Nephron (organoid): ENCODE data around the gene CLEC16A.
A peak's percentile ranks its signal among the peaks of the same experiment; 100 is the strongest.

Experiments
- H3K27ac Mint-ChIP-seq, 3 experiments: 2 replicates each; pipeline ENCODE4 v1.8.0; 2020; ENCODE audit warnings: mixed read lengths in 3 of 3, mild to moderate bottlenecking in 2 of 3, moderate library complexity in 1 of 3
- H3K27me3 Mint-ChIP-seq: 2 replicates; pipeline ENCODE4 v1.8.0; 2021; ENCODE audit warnings: low read depth, mild to moderate bottlenecking, moderate library complexity, mixed read lengths
- H3K36me3 Mint-ChIP-seq: 2 replicates; pipeline ENCODE4 v1.8.0; 2020; ENCODE audit warnings: low read depth, mixed read lengths
- H3K4me1 Mint-ChIP-seq: 2 replicates; pipeline ENCODE4 v1.8.0; 2020; ENCODE audit warnings: mixed read lengths
- H3K4me3 Mint-ChIP-seq, 3 experiments: 2 replicates each; pipeline ENCODE4 v1.8.0; 2020; ENCODE audit warnings: mild to moderate bottlenecking in 3 of 3, mixed read lengths in 3 of 3, moderate library complexity in 2 of 3
- H3K9me3 Mint-ChIP-seq: 2 replicates; pipeline ENCODE4 v1.8.0; 2020; ENCODE audit warnings: mixed read lengths
- CTCF ChIP-seq, 3 experiments: fragments of 200-600 bp; sonication (generic); IDR thresholded peaks; one replicate each; pipeline ENCODE4 v1.5.0; 2021; ENCODE audit warnings: antibody characterized with exemption in 3 of 3; ENCODE audit not compliant: unreplicated experiment in 3 of 3

The CLEC16A gene

GRCh38 chr16:11161439-11161838 lies 217.1 kb downstream of the CLEC16A start:
- H3K4me3 Mint-ChIP-seq, result no peak overlapping the region
- H3K27me3 Mint-ChIP-seq, result peaks cover 7% of the 10 kb centered on the region
- H3K9me3 Mint-ChIP-seq, result no peaks in the 10 kb centered on the region
- no peaks in the 10 kb centered on the region for H3K36me3 Mint-ChIP-seq
- TF ChIP-seq CTCF (IDR thresholded peaks at IDR 0.05; ENCODE audit: unreplicated experiment in 3 of 3), result no peak
- H3K4me1 Mint-ChIP-seq, result peaks cover 44% of the 10 kb centered on the region
- peak overlapping the region in 2 of 3 experiments; percentile 26 to 30 for H3K27ac Mint-ChIP-seq

DNA sequence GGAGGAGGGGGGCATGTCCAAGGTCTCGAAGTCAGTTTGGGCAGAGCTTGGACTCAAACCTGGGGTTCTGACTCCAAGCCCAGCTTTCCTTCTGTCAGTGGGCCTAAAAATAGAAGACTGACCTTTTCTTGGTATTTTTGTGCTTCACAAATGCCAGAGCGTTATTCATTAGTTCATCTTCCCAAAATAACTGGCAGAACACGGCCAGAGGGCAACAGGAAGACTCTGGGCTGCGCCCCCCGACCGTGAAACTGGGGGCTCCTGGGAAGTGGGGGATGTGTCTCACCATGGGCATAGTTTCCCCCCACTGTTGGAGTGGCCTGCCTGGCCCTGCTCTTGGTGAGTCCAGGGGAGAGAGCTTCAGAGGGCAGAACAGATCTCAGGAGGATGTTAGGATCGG lies 217.6 kb downstream of the CLEC16A start:
- Mint-ChIP-seq H3K27ac (peak overlapping the region; percentile 12 to 39 (median 16)), H3K4me1 (peaks cover 44% of the 10 kb centered on the region), H3K36me3 (peaks cover 2% of the 10 kb centered on the region), H3K4me3 (no peak overlapping the region), H3K9me3 (no peaks in the 10 kb centered on the region), H3K27me3 (peaks cover 7% of the 10 kb centered on the region)
- no peak for TF ChIP-seq CTCF (IDR thresholded peaks at IDR 0.05; ENCODE audit: unreplicated experiment in 3 of 3)

- Mint-ChIP-seq H3K36me3 (peaks cover 9% of the 10 kb centered on the region), H3K27me3 (peaks cover 7% of the 10 kb centered on the region), H3K4me1 (peaks cover 43% of the 10 kb centered on the region), H3K4me3 (no peak overlapping the region), H3K27ac (peak overlapping the region; percentile 12 to 42 (median 16)), H3K9me3 (no peaks in the 10 kb centered on the region)
- no peak for TF ChIP-seq CTCF (IDR thresholded peaks at IDR 0.05; ENCODE audit: unreplicated experiment in 3 of 3)
Measured at GRCh38 chr16:11162586-11163268, 218.4 kb downstream of the CLEC16A start.

DNA sequence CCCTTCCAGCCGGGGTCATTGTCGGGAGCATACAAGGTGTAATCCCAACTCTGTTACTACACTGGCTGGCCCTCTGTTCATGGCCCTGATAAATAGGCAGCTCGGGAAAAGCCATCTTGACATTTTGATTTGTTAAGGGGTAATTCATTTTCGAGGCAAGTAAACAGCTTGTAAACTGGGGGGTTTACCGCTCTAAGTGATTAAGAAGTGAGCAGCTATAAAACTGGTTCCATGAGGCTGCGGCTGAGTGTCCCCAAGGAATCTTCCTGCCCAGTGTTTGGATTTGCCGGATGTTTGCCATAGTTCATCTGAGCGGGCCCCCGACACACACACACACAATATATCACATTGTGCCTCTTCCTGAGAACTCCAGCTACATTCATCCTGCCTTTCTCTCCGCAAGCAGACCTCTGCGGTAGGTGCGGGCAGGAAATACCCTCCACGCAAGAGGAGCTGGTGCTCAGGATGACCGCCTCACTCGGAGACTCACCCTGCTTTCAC lies 219.4 kb downstream of the CLEC16A start:
- H3K4me1 Mint-ChIP-seq, result peaks cover 47% of the 10 kb centered on the region
- TF ChIP-seq CTCF (IDR thresholded peaks at IDR 0.05; ENCODE audit: unreplicated experiment in 3 of 3), result no peak
- H3K4me3 Mint-ChIP-seq, result peak overlapping the region in 1 of 3 experiments; percentile 44
- H3K36me3 Mint-ChIP-seq, result peaks cover 17% of the 10 kb centered on the region
- H3K27me3 Mint-ChIP-seq, result peaks cover 7% of the 10 kb centered on the region
- H3K27ac Mint-ChIP-seq, result peak overlapping the region in 2 of 3 experiments; percentile 9 to 88
- no peaks in the 10 kb centered on the region for H3K9me3 Mint-ChIP-seq

- H3K36me3 Mint-ChIP-seq, result peaks cover 19% of the 10 kb centered on the region
- no peak for TF ChIP-seq CTCF (IDR thresholded peaks at IDR 0.05; ENCODE audit: unreplicated experiment in 3 of 3)
- H3K27ac Mint-ChIP-seq, result peak overlapping the region in 2 of 3 experiments; percentile 9 to 88
- no peaks in the 10 kb centered on the region for H3K9me3 Mint-ChIP-seq
- peaks cover 10% of the 10 kb centered on the region for H3K27me3 Mint-ChIP-seq
- H3K4me3 Mint-ChIP-seq, result no peak overlapping the region
- H3K4me1 Mint-ChIP-seq, result peaks cover 49% of the 10 kb centered on the region
Measured at GRCh38 chr16:11164482-11165270, 220.3 kb downstream of the CLEC16A start.
